GM10248 (cell line): Measurements from ENCODE around the gene C14orf93.

Source experiments
- CTCF ChIA-PET: fragments of 300-600 bp; sonication (Branson Sonifier 250); formaldehyde crosslinking; extraction: SDS; loops from one replicate; lab custom pipeline; 2021; ENCODE audit warnings: antibody characterized with exemption; lab: Yijun Ruan, JAX
- POLR2A ChIA-PET: fragments of 350-650 bp; sonication (Branson Sonifier 250); formaldehyde crosslinking; extraction: SDS; loops from one replicate; lab custom pipeline; 2020; ENCODE audit warnings: antibody characterized with exemption; lab: Yijun Ruan, JAX
- DNase-seq: peaks from one replicate; pipeline ENCODE4 v3.0.0; 2012; ENCODE audit errors: extremely low spot score
- TF ChIP-seq, protein P1 (sequence below): IDR thresholded peaks from 2 replicates; pipeline ENCODE4 v1.5.1; 2012; ENCODE audit warnings: mild to moderate bottlenecking, low read depth; ENCODE audit errors: extremely low read depth, missing control alignments, control extremely low read depth

The C14orf93 gene

DNA sequence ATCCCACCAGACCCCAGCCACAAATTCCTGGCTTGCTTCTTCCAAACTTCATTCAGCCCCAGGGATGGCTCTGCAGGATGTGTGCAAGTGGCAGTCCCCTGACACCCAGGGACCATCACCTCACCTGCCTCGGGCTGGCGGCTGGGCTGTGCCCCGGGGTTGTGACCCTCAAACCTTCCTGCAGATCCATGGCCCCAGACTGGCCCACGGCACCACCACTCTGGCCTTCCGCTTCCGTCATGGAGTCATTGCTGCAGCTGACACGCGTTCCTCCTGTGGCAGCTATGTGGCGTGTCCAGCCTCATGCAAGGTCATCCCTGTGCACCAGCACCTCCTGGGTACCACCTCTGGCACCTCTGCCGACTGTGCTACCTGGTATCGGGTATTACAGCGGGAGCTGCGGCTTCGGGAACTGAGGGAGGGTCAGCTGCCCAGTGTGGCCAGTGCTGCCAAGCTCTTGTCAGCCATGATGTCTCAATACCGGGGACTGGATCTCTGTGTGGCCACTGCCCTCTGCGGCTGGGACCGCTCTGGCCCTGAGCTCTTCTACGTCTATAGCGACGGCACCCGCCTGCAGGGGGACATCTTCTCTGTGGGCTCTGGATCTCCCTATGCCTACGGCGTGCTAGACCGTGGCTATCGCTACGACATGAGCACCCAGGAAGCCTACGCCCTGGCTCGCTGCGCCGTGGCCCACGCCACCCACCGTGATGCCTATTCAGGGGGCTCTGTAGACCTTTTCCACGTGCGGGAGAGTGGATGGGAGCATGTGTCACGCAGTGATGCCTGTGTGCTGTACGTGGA lies 32.4 kb upstream of the C14orf93 start, which contains the start of gene PSMB11:
Gene PSMB11 (plus strand): TSS at position 51 of the 804 bp plus-strand sequence. CDS start 14 bp downstream, at position 65.
- no peak for DNase-seq
- TF ChIP-seq, protein P1, sequence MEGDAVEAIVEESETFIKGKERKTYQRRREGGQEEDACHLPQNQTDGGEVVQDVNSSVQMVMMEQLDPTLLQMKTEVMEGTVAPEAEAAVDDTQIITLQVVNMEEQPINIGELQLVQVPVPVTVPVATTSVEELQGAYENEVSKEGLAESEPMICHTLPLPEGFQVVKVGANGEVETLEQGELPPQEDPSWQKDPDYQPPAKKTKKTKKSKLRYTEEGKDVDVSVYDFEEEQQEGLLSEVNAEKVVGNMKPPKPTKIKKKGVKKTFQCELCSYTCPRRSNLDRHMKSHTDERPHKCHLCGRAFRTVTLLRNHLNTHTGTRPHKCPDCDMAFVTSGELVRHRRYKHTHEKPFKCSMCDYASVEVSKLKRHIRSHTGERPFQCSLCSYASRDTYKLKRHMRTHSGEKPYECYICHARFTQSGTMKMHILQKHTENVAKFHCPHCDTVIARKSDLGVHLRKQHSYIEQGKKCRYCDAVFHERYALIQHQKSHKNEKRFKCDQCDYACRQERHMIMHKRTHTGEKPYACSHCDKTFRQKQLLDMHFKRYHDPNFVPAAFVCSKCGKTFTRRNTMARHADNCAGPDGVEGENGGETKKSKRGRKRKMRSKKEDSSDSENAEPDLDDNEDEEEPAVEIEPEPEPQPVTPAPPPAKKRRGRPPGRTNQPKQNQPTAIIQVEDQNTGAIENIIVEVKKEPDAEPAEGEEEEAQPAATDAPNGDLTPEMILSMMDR: no peak
- POLR2A ChIA-PET: no interaction called here
- CTCF ChIA-PET: interaction anchor here (1.0 to 11.4 kb wide), 6 partner anchors 14 to 55 kb away, joined by 3 to 106 read pairs (median 12); partner anchors contain the start of gene CDH24

DNA sequence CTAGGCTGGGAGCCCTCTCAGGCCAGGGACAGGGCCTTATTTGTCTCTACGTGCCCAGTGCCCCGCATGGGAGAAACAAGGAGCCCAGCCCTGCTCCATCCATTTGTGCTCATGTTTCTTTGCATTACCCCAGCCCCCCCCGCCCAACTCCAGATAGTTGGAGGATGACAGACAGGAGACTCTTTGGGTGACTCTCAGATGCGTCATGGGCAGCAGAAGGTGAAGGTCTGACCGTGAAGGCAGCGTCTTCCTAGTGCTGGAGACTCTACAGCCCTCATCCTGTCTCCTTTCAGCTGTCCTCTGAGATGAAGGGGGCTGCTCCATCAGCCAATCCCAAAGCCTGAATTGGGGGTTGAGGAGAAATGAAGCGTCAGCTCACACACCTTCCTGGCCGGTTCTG lies 31.8 kb upstream of the C14orf93 start:
- CTCF ChIA-PET: interaction anchor here (3.8 to 11.4 kb wide), 3 partner anchors 15 to 55 kb away, joined by 18 to 106 read pairs (median 22); partner anchors contain the start of gene CDH24
- TF ChIP-seq, protein P1: no peak
- no peak for DNase-seq
- POLR2A ChIA-PET: no interaction called here

- ChIA-PET POLR2A (no interaction called here), CTCF (interaction anchor here (1.0 to 11.4 kb wide), 8 partner anchors 8 to 58 kb away, joined by 3 to 106 read pairs (median 6); partner anchors contain the start of genes AJUBA and CDH24)
- no peak for DNase-seq
- TF ChIP-seq, protein P1: no peak
These were observed 30.2 kb upstream of the C14orf93 start for GRCh38 chr14:23040100-23040499.

DNA sequence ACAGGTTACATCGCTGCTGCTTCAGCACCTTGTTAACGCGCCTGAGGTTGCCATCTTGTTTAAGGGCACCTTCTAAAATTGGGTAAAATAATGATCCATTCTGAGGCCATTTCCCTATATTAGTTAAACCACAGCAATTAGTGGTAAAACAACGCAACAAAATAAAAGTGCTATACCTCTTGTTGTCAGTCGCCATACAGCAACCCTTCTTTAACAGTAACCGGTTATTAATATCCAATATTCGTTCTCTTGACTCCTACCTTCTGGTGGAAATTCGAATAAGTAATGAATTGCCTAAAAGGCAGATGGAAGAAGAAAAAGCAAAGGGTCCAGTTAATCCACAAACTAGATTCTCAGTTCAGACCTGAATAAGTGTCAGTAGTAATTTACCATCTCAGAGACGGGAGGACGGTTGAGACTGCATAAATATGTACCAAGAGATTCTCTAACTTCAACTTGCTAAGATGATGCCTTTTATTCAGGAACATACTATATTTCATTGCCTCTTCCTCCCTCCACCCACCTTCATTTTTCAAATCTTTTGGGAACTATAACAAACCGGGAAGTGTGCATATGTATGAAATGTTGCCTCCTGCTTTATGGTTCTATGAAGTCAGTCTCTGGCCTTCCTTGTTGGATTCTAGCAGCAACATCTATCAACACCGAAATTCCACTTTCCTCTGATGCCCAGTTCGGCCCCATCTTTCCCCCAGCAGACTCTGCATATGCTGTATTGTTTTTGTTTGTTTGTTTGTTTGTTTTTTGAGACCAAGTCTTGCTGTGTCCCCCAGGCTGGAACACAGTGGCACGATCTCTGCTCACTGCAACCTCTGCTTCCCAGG lies 25.6 kb upstream of the C14orf93 start:
- TF ChIP-seq, protein P1: no peak
- ChIA-PET CTCF (interaction anchor here (1.0 to 2.9 kb wide), 2 partner anchors 49 to 106 kb away, joined by 3 to 14 read pairs; partner anchors contain the start of gene PRMT5), POLR2A (no interaction called here)
- no peak for DNase-seq

DNA sequence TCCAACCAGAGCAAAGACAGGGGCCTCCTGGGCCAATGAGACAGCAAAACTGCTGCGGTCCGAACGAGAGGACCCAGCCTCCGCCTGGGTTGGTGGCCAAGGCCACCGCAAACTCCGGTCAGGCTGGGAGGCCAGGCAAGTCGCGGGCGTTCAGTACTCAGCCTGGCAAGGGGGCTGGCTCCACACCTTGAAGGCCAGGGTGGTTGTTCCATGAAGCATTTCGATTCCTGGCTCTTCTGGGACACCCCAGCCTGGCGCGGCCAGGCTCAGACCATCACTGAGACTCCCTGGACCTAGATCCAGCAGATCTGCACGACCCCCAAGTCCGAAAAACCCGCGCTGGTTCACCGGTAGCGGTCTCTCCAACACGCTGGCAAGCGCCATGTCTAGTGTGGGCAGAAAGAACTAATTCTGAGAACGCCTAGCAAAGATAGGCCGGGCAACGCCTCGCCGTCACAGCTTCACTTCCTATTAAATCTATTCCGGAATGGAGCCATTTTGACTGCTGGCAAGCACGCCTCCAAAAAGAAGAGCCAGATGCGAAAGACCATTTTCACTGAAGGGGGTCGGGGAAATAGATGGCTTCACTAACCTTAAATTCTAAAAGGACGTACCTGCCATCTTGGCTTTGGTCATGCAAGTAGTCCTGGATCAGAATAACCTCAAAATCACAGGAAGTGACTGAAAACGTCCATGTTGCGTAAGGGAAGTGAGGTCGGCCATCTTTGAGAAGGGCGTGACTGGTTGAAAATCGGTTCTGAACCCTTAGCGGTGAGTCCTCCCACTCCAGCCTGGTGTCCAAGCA lies 24.8 kb upstream of the C14orf93 start, which contains the start of gene PSMB5:
Gene PSMB5 (minus strand): TSS at position 403 of the 805 bp plus-strand sequence. CDS start 19 bp downstream, at position 384.
- DNase-seq: peak; percentile 90
- ChIA-PET POLR2A (interaction anchor here (0.6 to 2.5 kb wide), 3 partner anchors 28 to 446 kb away, joined by 4 to 11 read pairs (median 4); partner anchors contain the start of genes ACIN1, C14orf119 and DAD1), CTCF (interaction anchor here (1.0 to 2.9 kb wide), 9 partner anchors 11 to 105 kb away, joined by 3 to 14 read pairs (median 3); partner anchors contain the start of genes CDH24 and PRMT5)
- TF ChIP-seq, protein P1: no peak
